GF-D8 (cell line): Measurements from ENCODE around the gene SLC35F6.
"Not testable (repeated sequence)": the region's sequence is repeated elsewhere in the genome, so short reads cannot be mapped to it uniquely, and the experiment has no call there.

Experiments used
- DNase-seq: peaks from one replicate; lab custom pipeline; 2025; lab: John Stamatoyannopoulos, UW

The SLC35F6 gene

DNA sequence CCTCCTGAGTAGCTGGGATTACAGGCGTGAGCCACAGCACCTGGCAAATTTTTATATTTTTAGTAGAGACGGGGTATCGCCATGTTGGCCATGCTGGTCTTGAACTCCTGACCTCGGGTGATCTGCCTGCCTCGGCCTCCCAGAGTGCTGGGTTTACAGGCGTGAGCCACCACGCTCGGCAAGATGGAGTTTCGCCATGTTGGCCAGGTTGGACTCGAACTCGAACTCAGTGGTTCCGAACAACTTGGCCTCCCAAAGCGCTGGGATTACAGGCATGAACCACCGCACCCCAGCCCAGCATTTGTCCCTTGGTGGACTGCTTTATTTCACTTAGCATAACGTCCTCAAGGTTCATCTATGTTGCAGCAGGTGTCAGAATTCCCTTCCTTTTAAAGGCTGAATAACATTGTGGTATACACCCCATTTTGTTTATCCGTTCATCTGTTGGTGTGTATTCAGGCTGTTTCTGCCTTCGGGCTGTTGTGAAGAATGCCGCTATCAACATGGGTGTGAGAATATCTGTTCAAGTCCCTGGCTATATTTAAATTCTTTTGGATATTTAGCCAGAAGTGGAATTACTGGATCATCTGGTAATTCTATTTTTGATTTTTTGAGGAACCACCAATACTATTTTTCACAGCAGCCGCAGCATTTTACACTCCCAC is 20.6 kb downstream of the SLC35F6 start:
- no peak for DNase-seq

DNA sequence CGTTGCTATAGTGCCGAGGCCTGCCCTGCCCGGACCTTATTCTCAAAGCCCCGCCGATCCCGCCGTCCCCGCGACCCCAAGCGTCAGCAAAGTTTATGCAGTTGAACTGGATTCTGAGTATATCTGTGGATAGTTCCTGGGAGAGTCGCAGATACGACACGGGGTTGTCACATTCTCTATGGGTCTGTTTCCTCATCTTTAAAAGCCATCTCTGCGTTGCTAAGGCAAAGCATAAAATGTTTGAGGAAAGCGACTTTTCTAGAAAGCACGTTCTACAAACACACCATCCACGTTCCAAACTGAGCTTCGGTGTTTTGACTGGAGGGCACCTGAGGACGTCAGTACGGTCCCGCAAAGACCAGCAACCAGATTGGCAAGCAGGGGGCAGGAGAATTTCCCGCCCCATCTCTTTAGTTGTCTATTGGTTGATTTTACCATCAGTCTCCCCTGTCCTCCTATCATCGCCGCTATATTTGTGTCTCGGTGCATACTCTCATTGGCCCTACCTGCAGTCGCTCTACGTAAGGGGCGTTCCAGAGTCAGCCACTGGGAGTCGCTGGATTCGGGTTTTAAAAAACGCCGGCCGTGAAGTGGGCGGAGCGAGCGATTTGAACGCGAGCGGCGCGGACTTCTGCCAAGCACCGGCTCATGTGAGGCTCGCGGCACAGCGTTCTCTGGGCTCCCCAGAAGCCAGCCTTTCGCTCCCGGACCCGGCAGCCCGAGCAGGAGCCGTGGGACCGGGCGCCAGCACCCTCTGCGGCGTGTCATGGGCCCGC is 21.5 kb downstream of the SLC35F6 start, which contains the start of gene CENPA:
Gene CENPA, plus strand, starts transcription at position 626 of the 776 bp plus-strand sequence. Its CDS starts 141 bp downstream, at position 767.
- DNase-seq, result peak; percentile 98

DNA sequence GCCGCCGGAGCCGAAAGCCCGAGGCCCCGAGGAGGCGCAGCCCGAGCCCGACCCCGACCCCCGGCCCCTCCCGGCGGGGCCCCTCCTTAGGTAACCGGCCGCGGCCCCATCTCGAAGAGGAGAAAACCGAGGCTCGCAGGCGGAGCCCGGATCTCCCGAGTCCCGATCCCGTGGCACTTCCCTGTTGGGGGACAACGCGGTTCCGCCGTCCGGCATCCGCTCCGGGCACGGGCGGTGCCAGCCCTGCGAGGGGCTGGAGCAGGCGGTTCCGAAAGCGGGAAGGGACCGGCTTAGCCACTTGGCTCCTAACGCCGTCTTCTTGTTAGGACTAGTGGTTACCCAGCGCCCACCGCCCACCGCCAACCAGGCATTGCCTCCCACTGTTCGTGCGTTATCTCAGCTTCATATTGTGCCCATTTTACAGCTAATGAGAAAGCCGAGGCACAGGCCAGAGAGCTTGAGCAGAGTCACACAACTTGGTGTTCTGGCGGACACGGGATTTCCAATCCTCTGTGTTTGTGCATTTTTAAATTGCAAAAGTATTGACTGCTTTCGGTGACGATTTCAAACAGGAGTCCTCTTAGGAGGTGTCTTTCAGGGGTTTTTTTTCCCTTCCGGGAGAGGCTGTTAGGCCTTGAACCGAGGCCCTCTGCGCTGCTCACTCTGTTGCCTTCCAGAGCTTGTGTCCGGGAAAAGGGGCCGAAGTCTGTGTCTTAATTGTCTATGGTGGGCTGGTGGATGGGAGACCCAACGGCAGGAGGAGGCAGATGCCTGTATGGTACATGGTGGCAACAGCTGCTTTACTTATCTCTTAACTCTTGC is 22.3 kb downstream of the SLC35F6 start:
- no peak for DNase-seq

DNA sequence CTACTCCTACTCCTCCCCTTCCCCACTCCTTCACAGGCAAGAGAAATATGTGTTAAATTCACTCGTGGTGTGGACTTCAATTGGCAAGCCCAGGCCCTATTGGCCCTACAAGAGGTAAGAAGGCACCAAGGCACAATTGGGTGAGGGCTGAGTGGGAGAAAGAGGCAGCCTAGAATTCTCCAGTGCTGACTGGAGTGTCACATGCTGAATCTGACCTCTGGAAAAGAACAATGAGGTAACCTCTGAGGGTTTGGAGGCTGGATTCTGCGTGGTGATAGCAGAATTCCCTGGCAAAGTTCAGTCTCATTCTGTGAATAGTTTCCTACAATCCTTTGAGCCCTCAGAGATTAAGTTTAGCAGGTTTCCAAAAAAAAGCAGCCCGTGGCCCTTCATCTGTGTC is 28.6 kb downstream of the SLC35F6 start:
- no peak for DNase-seq

DNA sequence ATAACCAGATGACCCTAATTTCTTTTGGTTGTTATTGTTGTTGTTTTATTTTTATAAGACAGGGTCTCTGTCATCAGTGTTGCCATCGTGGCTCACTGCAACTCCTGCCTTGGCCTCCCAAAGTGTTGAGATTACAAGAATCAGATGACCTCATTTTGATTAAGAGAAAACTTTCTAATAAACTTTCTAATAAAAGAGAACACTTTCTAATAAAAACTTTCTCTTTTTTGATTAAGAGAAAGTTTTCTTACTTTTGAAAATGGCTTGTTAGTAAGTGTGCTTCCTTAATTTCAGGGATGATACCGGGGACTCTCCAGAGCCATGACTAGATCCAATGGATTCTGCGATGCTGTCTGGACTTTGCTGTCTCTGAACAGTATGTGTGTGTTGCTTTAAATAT is 29.4 kb downstream of the SLC35F6 start:
- DNase-seq, result no peak

DNA sequence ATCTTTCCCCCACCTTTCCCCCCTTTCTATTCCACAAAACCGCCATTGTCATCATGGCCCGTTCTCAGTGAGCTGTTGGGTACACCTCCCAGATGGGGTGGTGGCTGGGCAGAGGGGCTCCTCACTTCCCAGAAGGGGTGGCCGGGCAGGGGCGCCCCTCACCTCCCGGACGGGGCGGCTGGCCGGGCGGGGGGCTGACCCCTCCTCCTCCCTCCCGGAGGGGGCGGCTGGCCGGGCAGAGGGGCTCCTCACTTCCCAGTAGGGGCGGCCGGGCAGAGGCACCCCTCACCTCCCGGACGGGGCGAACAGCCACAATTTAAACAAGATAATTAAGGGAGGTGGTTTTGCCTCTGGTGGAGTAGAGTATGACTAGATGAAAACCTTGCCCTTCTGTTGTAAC is 31.1 kb downstream of the SLC35F6 start:
- DNase-seq, result not testable (repeated sequence)

DNA sequence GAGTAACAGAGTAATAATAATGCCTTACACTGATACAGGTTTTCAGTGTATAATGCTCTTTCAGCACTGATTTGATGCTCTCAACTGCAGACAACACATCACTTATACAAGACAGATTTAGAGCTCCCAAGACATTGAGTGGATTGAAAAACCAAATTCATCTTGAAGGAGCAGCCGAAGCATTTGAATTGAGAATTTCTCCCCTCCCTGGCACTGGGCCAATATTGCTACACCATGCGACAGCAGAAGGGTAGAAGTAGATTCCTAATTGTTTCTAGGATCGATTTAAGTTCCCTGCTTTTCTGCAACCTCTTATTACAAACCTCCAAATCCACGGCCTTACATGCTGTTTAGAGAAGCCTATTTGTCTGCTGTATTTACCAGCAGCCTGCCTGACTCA is 37.2 kb downstream of the SLC35F6 start:
- no peak for DNase-seq

DNA sequence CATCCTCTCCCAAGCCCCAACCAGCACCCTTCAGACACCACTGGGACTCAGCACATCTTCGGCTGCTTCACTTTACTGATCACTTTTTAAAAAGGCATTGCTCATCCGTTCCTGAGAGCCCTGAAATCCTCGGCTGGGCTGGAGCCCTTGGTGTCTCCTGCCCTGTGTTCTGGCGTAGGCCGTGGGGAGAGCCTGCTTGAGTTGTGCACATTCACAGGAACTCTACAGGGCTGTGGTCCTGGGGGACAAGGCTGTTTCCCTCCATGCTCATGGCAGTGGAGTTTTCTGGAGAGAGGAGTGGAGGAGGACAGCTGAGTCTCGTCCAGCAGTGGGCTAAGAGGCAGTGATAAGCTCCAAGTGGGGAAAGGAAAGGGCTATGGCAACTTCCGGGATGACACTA is 37.7 kb downstream of the SLC35F6 start:
- DNase-seq, result no peak

DNA sequence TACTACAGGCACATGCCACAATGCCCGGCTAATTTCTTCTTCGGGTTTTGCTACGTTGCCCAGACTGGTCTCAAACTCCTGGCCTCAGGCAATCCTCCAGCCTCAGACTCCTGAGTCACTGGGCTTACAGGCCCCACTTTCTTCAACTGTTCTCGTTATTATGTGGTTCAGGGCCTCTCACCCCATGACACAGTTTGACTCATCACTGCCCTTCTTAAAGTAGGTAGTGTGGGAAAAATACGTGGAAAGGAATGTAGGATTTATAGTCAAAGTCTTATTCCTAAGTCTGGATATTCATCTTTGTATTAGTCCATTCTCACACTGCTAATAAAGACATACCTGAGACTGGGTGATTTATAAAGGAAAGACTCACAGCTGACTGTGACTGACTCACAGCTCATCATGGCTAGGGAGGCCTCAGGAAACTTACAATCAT is 41.2 kb downstream of the SLC35F6 start:
- DNase-seq, result no peak

DNA sequence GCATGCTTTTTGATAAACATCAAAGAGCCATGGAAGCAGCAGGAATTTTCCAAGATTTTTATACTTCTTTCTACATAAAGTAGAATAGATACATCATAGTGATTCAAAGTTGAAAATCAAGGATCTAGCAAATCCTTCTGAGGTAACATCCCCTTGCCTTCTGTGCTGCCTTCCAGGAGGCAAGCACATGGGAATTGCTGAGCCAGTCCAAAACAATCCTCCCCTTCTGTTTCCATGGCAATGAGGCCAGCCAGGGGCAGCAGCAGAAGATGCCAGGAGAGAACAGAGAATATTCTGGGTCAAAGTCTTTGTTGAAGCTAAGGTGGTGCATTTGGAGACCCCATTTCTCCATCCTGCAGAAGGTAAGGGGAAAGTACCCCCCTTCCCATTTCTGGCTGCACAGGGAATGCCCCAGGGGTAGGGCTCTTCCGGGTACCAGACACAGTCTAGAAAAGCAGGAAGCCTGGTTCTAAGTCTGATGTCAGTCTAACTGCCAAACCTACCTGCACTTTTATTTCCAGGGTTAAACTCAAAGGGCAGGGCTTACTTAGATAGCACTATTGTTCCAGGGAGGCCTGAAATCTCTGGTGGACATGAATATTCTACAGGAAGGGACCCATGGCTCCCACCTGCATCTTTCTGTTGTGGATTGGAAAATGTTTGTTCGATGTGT is 43.8 kb downstream of the SLC35F6 start:
- DNase-seq, result no peak

DNA sequence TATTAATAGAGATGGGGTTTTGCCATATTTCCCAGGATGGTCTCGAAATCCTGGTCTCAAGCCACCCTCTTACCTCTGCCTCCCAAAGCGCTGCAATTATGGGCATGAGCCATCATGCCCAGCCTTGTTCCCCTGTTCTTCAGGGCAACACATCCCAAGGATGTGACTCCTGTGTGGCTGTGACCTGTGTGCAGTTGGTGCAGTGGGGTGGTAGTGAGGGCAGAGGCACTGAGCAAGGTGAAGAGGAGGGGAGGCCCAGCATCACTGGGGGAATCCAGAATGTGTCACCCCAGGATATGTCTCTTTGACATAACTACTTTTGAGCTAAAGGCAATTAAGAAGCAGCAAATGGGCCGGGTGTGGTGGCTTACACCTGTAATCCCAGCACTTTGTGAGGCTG is 45.1 kb downstream of the SLC35F6 start:
- DNase-seq, result no peak

DNA sequence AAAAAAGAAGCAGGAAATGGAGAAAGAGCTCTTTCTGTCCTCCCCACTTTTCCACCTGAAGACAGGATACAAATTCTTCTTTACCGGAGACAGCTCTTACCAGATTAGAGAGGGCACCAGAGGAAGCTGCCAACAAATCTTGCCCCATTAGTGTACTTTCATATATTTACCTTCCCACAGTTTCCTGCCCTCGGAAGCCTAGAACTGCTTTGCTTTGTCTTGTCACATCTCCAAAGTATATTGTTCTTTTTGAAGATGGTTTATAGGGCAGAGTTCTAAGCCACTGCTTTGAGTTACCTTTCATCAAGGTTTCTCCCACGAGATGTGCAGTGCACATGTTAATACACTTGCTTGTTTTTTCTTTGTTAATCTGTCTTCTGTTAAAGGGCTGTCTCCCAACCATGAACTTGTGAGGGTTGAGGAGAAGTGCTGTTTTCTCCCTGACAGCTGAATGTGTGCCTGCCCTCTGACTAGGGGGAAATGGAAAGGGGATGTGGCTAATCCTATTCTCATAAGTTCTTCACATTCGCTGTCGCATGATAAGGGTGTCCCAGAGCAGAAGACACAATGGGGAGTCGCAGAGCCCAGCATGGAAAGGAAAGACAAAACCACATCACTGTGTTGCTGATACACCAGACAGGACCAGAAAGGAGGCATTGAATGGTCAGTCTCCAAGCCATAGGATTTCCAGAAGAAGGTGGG is 45.9 kb downstream of the SLC35F6 start:
- peak; percentile 49 for DNase-seq

DNA sequence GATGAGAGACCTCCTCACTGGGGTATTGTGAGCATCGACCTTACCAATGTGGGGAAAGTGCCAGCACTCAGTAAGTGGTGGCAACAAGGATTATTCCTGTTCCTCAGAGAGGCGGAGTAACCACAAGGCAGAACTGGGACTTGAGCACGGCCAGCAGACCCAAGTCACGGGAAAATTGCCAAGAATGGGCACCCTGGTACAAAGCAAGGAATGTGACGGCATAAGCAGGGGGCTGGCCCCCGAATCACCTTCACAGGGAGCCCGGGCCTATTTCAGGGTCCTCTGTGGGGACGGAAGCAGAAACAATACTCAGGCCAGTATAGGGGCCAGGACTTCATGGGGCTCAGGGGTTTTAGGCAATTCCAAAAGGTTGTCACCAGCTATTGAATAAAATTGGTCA is 47.2 kb downstream of the SLC35F6 start:
- DNase-seq, result no peak

DNA sequence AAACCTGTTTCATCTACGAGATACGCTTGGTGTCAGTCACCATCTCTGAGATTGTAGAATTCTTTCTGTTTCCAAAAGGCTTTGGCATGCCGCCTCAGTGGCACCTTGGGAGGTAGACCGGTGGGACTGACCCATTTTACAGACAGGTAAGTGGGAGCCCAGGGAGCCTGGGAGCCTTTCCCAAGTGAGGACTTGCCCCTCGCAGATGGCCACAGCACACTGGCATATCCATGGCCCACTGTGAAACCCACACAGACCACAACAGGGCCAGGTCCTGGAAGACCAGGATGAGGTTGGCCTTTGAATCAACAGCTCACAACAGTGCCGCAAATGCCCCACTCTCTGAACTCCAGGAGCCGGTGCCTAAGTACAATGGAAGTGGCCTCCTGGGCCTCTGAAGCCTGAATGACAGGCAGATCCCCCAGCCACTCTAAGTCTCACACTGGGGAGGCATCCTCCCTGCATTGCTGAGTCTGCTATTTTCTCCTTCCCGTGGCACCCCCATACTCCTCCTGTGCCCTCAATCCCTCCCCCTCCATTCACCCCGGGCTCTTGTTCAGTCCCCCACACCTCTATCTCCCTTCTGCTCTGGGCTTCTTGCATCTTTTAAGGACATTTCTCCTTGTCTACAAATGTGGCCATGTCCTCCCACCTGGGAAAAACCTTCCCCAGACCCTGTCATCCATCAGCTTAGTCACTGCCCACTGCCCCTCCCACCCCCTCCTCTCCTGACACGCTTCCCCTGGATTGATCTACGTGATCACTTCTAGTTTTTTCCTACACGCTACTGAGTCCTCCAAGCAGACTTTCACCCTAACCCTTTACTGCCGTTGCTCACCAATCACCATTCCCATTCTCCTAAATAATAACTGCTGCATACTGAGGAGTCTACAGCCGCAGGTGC is 48.0 kb downstream of the SLC35F6 start:
- DNase-seq, result no peak

DNA sequence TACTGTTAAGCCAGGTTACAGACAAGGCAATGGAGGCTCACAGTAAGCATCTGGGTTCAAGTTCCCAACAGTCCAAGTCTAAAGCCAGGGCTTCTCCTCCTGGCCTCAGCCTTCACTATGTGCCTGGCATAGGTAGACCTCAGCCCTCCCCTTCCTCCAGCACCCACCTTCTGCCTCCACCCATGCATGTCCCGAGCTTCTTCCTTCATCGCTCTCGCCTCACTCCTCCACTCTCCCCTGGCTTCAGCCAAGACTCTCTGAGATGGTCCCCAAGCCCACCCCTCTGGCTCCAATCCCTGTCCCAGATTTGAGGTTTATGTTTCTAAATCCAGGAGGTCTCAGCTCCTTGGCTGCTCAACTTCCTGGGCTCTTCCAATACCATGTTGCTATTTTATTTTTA is 48.6 kb downstream of the SLC35F6 start:
- DNase-seq, result no peak

DNA sequence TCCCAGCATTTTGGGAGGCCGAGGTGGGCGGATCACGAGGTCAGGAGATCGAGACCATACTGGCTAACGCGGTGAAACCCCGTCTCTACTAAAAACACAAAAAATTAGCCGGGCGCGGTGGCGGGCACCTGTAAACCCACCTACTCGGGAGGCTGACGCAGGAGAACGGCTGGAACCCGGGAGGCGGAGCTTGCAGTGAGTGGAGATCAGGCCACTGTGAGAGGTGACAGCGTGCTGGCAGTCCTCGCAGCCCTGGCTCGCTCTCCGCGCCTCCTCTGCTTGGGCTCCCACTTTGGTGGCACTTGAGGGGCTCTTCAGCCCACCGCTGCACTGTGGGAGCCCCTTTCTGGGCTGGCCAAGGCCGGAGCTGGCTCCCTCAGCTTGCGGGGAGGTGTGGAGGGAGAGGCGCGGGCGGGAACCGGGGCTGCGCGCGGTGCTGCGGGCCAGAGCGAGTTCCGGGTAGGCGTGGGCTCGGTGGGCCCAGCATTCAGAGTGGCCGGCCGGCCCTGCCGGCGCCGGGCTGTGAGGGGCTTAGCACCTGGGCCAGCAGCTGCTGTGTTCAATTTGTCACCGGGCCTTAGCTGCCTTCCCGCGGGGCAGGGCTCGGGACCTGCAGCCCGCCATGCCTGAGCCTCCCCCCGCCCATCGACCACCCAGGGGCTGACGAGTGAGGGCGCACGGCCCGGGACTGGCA is 50.1 kb downstream of the SLC35F6 start:
- not testable (repeated sequence) for DNase-seq

DNA sequence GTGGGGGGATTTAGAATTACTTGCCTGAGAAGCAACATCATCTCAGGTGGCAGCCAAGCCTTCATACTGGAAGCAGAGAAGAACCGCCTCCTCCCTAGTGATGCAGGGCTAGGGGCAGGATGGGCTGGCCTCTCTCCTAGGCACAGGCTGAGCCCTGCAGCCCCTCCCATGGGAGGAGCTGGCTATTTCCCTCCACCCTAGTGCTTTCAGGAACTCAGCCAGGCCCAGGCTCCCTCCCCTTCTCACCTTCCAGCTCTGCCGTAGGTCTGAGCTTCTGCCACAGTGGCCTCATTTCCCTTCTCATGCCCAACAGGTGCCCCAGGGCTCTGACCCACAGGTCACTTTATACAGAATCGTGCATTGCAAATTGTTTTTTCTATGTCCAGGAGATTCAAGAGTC is 52.8 kb downstream of the SLC35F6 start:
- no peak for DNase-seq

DNA sequence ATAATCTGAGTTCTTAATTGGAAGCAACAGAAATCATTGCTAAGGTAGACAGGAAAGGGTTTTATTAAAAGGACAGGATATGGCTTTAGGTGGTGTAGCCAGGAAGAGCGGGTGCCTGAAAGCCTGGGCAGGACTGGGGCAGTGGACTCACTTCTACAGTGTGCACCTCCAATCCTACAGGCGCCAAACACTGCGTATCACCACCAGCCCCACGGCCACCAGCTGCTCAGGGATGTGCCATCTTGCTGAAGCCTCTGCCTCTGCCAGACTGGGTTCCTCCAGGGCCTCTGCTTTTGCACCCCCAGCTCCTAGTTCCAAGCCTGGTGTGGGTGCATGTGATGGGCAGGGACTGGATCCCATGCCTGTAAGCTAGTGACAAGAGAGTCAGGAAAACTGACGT is 54.2 kb downstream of the SLC35F6 start:
- DNase-seq, result no peak

DNA sequence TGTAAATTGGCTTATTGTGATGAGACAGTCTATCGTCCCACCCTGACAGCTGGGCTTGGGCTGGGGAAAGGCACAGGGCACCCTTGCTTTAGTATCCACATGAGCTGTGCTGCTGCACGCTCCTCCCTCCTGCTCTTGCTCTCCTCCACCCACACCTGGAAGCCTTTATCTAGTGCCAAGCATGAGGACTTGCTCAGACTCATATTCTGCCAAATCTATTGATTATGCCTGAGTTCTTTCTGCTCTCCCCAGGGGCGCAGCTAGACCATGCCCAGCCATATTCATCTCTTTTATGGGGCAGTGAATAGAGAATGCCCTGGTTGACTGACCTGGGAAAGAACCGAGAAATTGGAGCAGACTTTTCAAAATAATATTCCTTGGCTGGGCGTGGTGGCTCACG is 54.9 kb downstream of the SLC35F6 start:
- no peak for DNase-seq

DNA sequence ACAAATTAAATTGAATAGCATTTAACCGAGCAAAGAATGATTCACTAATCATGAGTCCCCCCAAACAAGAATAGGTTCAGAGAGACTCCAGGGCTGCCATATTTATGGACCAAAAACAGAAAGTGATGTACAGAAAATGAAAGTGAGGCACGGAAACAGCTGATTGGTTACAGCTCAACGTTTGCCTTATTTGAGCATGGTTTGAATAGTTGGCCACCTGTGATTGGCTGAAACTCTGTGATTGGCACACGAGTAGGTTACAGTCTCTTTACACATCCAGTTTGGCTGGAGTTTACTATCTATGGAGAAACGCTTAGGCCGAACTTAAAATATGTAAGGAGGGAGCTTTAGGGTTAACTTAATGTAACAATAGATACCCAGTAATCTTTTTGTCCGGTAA is 56.8 kb downstream of the SLC35F6 start:
- DNase-seq, result no peak
